Transverse colon (tissue), 4 donors: ENCODE results near the gene FLOT1.

Source experiments
- EP300 ChIP-seq: sonication (generic); formaldehyde crosslinking; IDR thresholded peaks from one replicate; pipeline ENCODE4 v1.6.1; 2017; ENCODE audit warnings: antibody characterized with exemption, low read depth
- POLR2AphosphoS5 ChIP-seq, 3 donors: sonication (generic); formaldehyde crosslinking; IDR thresholded peaks; one replicate each; pipeline ENCODE4 v1.6.1; 2016; ENCODE audit warnings: antibody characterized with exemption in 3 of 3
- TF ChIP-seq, protein P1 (sequence below), 5 experiments: fragments of 200-600 bp in 3 of 5; fragments of 450-650 bp in 2 of 5; sonication (generic) in 3 of 5; IDR thresholded peaks; 1 replicate in 2 of 5; 2 replicates in 3 of 5; pipeline ENCODE4 v1.5.1; 2016 to 2017; ENCODE audit warnings: antibody characterized with exemption in 5 of 5, inconsistent platforms in 3 of 5, mild to moderate bottlenecking in 2 of 5, moderate library complexity in 1 of 5

DNA sequence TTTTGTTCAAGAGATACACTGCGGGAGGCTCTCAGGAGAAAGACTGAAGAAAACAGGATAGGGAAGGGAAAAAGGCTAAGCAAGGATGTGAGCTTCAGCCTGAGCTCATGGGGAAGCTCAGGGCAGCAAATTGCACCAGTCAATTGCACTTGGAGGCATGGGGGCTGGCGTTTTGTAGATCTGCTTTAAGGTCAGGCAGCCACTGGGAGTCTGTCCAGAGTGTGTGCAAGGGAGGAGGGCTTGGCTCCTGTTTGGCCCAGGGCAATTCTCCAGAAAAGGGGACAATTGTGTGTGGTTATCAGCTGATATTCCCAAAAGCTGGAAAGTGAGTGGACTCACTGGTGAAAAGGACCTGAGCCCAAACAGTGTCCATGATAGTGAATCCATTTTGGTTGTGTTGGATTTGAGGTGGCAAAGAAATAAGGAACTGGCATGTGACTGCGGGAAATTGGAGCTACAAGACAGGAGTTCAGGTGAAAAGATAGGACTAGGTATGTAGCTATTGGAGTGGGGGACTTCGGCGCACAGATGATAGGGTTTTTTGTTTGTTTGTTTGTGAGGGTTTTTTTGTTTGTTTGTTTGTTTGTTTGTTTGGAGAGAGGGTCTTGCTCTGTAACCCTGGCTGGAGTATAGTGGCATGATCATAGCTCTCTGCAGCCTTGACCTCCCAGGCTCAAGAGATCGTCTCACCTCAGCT lies 24.1 kb upstream of the FLOT1 start:
- TF ChIP-seq, protein P1, sequence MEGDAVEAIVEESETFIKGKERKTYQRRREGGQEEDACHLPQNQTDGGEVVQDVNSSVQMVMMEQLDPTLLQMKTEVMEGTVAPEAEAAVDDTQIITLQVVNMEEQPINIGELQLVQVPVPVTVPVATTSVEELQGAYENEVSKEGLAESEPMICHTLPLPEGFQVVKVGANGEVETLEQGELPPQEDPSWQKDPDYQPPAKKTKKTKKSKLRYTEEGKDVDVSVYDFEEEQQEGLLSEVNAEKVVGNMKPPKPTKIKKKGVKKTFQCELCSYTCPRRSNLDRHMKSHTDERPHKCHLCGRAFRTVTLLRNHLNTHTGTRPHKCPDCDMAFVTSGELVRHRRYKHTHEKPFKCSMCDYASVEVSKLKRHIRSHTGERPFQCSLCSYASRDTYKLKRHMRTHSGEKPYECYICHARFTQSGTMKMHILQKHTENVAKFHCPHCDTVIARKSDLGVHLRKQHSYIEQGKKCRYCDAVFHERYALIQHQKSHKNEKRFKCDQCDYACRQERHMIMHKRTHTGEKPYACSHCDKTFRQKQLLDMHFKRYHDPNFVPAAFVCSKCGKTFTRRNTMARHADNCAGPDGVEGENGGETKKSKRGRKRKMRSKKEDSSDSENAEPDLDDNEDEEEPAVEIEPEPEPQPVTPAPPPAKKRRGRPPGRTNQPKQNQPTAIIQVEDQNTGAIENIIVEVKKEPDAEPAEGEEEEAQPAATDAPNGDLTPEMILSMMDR (IDR thresholded peaks at IDR 0.05): no peak
- TF ChIP-seq EP300 (no peak), POLR2AphosphoS5 (IDR thresholded peaks at IDR 0.05) (no peak)
